Vagina (tissue), 2 donors: ENCODE results near the gene COL11A1.

Experiments
- CTCF ChIP-seq, 3 experiments: fragments of 450-650 bp in 2 of 3; fragments of 200-600 bp in 1 of 3; sonication (generic) in 1 of 3; IDR thresholded peaks; one replicate each; pipeline ENCODE4 v1.5.1; 2017 to 2019; ENCODE audit warnings: antibody characterized with exemption in 3 of 3, mild to moderate bottlenecking in 2 of 3, moderate library complexity in 2 of 3
- POLR2A ChIP-seq, 2 donors: fragments of 450-650 bp; IDR thresholded peaks; one replicate each; pipeline ENCODE4 v1.6.1; 2017; ENCODE audit warnings: antibody characterized with exemption in 2 of 2, mild to moderate bottlenecking in 2 of 2, moderate library complexity in 2 of 2

- TF ChIP-seq CTCF (IDR thresholded peaks at IDR 0.05) (no peak), POLR2A (IDR thresholded peaks at IDR 0.05) (no peak)
Observed at GRCh38 chr1:102886638-102887037, 221.7 kb downstream of the COL11A1 start.
